ENCODE data around the gene CFAP100. TPM values are rescaled to one million over a fixed set of nuclear protein-coding genes. Genes with fewer than 3 reads are reported as not detected.
A peak's percentile ranks its signal among the peaks of the same experiment; 100 is the strongest.

Gene CFAP100
- total and polyA plus RNA-seq, 9 of the 15 experiments (the other 6 are each of a cell fraction or from before 2014, with no cell fraction given) = not detected

DNA sequence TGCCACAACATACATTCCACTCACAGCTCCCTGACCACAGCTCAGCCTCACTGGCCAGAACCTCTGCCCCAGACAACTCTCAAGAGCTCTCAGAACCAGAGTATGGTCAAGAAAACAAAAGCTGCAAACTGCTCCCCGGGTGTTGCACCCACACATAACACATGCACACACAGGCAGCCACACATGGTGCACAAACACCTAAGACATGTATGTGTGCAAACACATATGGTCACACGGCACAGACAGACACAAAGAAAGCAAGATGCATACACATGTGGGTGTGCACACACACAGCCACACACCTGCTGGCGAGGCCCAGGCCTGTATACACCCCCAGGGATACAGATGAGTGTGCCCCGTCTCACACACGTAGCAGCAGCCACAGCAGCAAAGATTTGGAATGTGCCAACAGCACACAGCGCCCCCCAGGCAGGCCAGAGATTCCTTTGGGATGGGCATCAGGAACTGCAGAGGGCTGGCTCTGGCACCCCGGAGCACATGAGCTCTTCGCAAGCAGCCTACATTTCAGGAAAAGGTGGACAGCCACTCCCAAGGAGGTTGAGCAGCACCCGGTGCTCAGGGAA, 44.1 kb upstream of the CFAP100 start:
- Histone ChIP-seq H3K4me2 (ENCODE audit: insufficient read depth, low read length) (no peak overlapping the region), H3K79me2 (ENCODE audit: control insufficient read depth, insufficient read depth, low read length) (no peaks in the 10 kb centered on the region), H3K4me1 (replicated peaks in 1 of 2; ENCODE audit: control insufficient read depth in 2 of 2, insufficient read depth in 2 of 2, low read length in 2 of 2) (peaks cover 5 to 10% of the 10 kb centered on the region in 2 experiments; a peak in 3 of 5 replicates), H2AFZ (ENCODE audit: low read depth, low read length) (no peak overlapping the region), H3K27ac (ENCODE audit: extremely low read depth, low read depth, low read length) (no peak overlapping the region), H3K27me3 (ENCODE audit: control insufficient read depth in 2 of 2, insufficient read depth in 2 of 2, low read length in 2 of 2) (no peaks in the 10 kb centered on the region), H4K20me1 (replicated peaks; ENCODE audit: control insufficient read depth, insufficient read depth, low read length) (no peaks in the 10 kb centered on the region), H3K9me3 (replicated peaks; ENCODE audit: control insufficient read depth, insufficient read depth, low read depth, low read length) (no peaks in the 10 kb centered on the region), H3K9ac (ENCODE audit: insufficient read depth in 1 of 2, low read depth in 2 of 2, low read length in 2 of 2) (no peak overlapping the region), H3K36me3 (ENCODE audit: control insufficient read depth, insufficient read depth, low read length) (no peaks in the 10 kb centered on the region), H3K9me1 (ENCODE audit: control insufficient read depth, insufficient read depth, low read length) (no peaks in the 10 kb centered on the region), H3K4me3 (no peak overlapping the region)
- BruUV-seq (replicated peaks) = no TSS peak
- TF ChIP-seq, protein P1, sequence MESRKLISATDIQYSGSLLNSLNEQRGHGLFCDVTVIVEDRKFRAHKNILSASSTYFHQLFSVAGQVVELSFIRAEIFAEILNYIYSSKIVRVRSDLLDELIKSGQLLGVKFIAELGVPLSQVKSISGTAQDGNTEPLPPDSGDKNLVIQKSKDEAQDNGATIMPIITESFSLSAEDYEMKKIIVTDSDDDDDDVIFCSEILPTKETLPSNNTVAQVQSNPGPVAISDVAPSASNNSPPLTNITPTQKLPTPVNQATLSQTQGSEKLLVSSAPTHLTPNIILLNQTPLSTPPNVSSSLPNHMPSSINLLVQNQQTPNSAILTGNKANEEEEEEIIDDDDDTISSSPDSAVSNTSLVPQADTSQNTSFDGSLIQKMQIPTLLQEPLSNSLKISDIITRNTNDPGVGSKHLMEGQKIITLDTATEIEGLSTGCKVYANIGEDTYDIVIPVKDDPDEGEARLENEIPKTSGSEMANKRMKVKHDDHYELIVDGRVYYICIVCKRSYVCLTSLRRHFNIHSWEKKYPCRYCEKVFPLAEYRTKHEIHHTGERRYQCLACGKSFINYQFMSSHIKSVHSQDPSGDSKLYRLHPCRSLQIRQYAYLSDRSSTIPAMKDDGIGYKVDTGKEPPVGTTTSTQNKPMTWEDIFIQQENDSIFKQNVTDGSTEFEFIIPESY (CRISPR knock-in tag; IDR thresholded peaks at IDR 0.05) = no peak
- 0 out of 2 replicates have a peak, but pooled peaks have one; percentile 23 for TF ChIP-seq POLR2G (IDR thresholded peaks at IDR 0.05; ENCODE audit: low read depth, low read length)
- no peak for FAIRE-seq
- intact Hi-C loops (cut with micrococcal nuclease) (no loop called here), in situ Hi-C loops (cut with MboI) (no loop called here)
- no peak for DNase-seq (ENCODE audit: extremely low read depth in 1 of 4, low spot score in 3 of 4)
- 58% methylated on average over 9 of the region's 9 CpGs for WGBS (ENCODE audit: insufficient coverage, low coverage, missing lambda C conversion rate)
- ChIA-PET POLR2A (no interaction called here), CTCF (ENCODE audit: low intra/inter-chr PET ratio) (no interaction called here)
- no peak for ATAC-seq

Data from K562 (cell line).